ENCODE data around the gene MEGF11. TPM values are rescaled to one million over a fixed set of nuclear protein-coding genes. Genes with fewer than 3 reads are reported as not detected.

The MEGF11 gene
- total RNA-seq, 2 experiments from 2014 or later: not detected

DNA sequence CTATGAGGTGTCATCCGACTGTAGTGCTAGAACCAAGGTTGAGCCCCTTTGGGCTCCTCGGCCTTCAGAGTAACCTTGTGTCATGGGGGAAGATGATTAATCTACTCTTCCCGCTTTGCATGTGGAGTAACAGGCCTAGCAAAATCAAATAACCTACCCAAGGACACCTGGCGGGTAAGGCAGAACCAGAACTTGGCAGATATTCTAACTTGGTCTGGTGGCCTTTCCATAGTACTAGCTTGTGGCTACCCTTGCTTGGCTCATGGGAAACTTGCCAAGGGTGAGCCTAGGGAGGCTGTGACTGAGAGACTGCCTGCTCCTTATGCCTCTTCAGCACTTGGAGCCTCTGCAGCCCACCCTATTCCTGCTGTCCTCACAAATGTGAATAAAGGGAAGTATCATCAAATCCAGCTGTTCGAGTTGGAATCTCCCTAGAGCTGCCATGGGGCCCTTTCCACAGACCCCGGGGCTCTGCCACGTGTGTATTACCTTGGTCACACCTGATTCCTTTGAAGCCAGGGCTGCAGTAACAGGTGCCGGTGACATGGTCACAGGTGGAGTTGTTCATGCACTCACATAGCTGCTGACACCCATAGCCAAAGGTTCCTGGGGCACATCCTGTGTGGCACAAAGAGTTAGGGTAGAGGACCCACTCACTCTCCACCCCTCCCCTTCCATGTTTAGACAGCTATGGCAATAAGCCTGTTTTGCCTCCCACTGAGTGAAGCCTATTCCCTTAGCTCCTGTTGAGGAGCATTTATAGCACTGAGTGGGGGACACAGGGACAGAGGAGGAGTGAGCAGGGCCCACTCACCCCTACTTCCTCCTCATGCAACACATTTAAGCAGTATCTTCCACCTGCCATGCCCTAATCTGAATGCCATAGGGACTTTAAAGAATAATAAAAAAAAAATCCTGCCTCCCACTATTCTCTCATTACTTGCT is 338.3 kb downstream of the MEGF11 start:
- H3K4me3 Mint-ChIP-seq: no peak overlapping the region
- H3K36me3 Mint-ChIP-seq: no peaks in the 10 kb centered on the region
- ATAC-seq (no peak), DNase-seq (no peak)
- CTCF ChIA-PET: no interaction called here
- no peaks in the 10 kb centered on the region for H3K27me3 Mint-ChIP-seq
- no peaks in the 10 kb centered on the region for H3K9me3 Mint-ChIP-seq (ENCODE audit: low read depth)
- no peak overlapping the region for H3K27ac Mint-ChIP-seq
- peaks cover 33% of the 10 kb centered on the region for H3K4me1 Mint-ChIP-seq

DNA sequence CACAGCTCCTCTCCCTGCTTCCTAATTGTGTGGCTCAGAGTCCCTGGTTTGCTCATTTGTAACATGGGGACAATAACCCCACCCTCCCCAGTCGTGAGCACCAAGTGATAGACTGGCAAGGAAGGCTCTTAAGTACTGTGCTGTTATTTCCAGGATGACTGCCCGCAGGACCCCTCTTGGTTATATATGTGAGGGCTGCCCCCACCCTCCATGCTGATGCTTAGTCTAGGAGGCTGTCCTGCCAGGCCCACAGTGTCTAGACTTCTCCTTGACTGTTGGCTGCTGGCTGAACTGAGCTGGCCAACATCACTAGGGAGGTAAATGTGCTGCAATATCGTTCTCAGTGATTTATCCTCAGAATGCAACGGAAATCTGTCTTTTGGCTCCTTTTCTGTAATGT is 339.2 kb downstream of the MEGF11 start:
- CTCF ChIA-PET: no interaction called here
- Mint-ChIP-seq H3K36me3 (no peaks in the 10 kb centered on the region), H3K27ac (no peak overlapping the region), H3K9me3 (ENCODE audit: low read depth) (no peaks in the 10 kb centered on the region), H3K4me3 (no peak overlapping the region), H3K27me3 (no peaks in the 10 kb centered on the region), H3K4me1 (peaks cover 32% of the 10 kb centered on the region)
- DNase-seq (no peak), ATAC-seq (no peak)

DNA sequence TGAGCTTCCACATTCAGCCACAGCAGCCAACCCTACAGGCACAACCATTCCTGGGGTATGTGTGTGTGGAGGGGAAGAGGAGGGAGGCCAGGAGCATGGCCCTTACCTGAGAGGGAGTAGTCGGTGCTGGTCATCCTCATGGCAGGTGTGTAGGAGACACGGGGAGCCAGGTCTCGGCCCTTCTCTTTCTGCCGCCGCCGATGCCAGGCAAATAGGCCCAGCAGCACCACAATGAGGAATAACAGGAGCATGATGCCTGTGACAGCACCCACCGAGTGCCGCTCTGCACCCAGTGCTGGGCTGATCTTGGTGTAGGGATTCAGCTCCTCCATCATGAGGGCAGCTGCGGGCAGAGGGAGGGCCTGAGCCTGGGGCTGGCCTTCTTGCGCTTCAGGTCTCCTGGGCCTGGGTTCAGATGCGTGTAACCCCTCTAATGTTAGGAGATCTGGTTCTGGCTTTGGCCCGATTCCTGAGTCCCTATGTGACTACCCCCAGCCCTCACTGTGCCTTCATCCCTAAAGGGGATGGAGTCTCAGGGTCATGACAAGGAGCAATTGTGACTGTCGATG is 339.8 kb downstream of the MEGF11 start:
- Mint-ChIP-seq H3K27ac (no peak overlapping the region), H3K4me1 (peaks cover 28% of the 10 kb centered on the region), H3K36me3 (no peaks in the 10 kb centered on the region), H3K4me3 (no peak overlapping the region), H3K9me3 (ENCODE audit: low read depth) (no peaks in the 10 kb centered on the region), H3K27me3 (no peaks in the 10 kb centered on the region)
- CTCF ChIA-PET: no interaction called here
- no peak for DNase-seq
- ATAC-seq: no peak

GRCh38 chr15:65912235-65912634 is 341.3 kb downstream of the MEGF11 start:
- Mint-ChIP-seq H3K4me3 (no peak overlapping the region), H3K36me3 (no peaks in the 10 kb centered on the region), H3K27me3 (no peaks in the 10 kb centered on the region), H3K27ac (no peak overlapping the region), H3K4me1 (peaks cover 13% of the 10 kb centered on the region), H3K9me3 (ENCODE audit: low read depth) (no peaks in the 10 kb centered on the region)
- CTCF ChIA-PET: no interaction called here
- DNase-seq: no peak
- no peak for ATAC-seq

DNA sequence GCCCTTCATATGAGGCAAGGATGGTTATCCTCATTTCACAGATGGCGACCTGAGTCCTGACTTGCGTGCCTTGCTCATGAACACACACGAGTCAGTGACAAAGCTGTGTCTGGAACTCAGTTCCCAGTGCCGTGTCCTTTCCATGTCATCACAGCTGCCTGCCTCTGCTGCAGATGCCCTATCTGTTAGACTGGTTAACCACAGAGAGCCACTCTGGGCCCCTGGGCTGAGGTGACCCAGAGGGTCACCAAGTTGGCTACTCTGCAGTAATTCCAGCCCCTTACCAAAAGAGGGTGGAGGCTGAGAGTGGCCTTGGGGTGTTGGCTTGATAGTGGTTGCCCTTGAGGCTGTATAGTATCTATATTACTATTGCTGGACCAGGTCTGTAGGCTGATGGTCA is 343.2 kb downstream of the MEGF11 start:
- DNase-seq: no peak
- Mint-ChIP-seq H3K4me1 (no peaks in the 10 kb centered on the region), H3K36me3 (peaks cover 2% of the 10 kb centered on the region), H3K27me3 (no peaks in the 10 kb centered on the region), H3K9me3 (ENCODE audit: low read depth) (no peaks in the 10 kb centered on the region), H3K4me3 (no peak overlapping the region), H3K27ac (no peak overlapping the region)
- ATAC-seq: no peak
- CTCF ChIA-PET: no interaction called here

GRCh38 chr15:65909831-65910230 is 343.7 kb downstream of the MEGF11 start:
- Mint-ChIP-seq H3K27me3 (no peaks in the 10 kb centered on the region), H3K27ac (no peak overlapping the region), H3K9me3 (ENCODE audit: low read depth) (no peaks in the 10 kb centered on the region), H3K4me3 (no peak overlapping the region), H3K4me1 (no peaks in the 10 kb centered on the region), H3K36me3 (peaks cover 2% of the 10 kb centered on the region)
- DNase-seq: no peak
- ATAC-seq: no peak
- CTCF ChIA-PET: no interaction called here

GRCh38 chr15:65908876-65909275 is 344.7 kb downstream of the MEGF11 start:
- ATAC-seq (no peak), DNase-seq (no peak)
- CTCF ChIA-PET: no interaction called here
- Mint-ChIP-seq H3K27ac (no peak overlapping the region), H3K4me3 (no peak overlapping the region), H3K9me3 (ENCODE audit: low read depth) (no peaks in the 10 kb centered on the region), H3K4me1 (no peaks in the 10 kb centered on the region), H3K27me3 (no peaks in the 10 kb centered on the region), H3K36me3 (peaks cover 4% of the 10 kb centered on the region)

DNA sequence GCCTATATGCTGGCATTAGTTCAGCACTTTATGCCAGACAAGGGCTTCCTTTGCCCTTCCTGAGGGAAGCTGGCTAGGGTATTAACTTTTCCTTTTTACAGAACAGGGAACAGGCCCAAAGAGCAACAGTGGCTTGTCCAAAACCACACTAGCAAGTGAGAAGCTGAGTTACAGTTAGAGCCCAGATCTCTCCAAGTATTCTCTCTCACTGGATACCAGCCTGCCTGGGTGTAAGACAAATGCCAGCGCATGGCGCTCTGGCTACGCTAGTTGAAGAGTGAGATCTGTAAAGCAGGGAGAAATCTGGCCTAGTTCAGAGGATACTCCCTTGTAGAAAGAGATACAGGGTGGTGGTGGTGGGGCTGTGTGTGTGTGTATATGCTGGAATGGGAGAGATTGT is 345.9 kb downstream of the MEGF11 start:
- H3K27me3 Mint-ChIP-seq: no peaks in the 10 kb centered on the region
- H3K27ac Mint-ChIP-seq: no peak overlapping the region
- CTCF ChIA-PET: no interaction called here
- no peaks in the 10 kb centered on the region for H3K9me3 Mint-ChIP-seq (ENCODE audit: low read depth)
- peaks cover 5% of the 10 kb centered on the region for H3K4me1 Mint-ChIP-seq
- no peak overlapping the region for H3K4me3 Mint-ChIP-seq
- H3K36me3 Mint-ChIP-seq: peaks cover 6% of the 10 kb centered on the region
- DNase-seq (no peak), ATAC-seq (no peak)

GRCh38 chr15:65906396-65906795 is 347.2 kb downstream of the MEGF11 start:
- Mint-ChIP-seq H3K4me1 (peaks cover 16% of the 10 kb centered on the region), H3K36me3 (peaks cover 8% of the 10 kb centered on the region), H3K4me3 (no peak overlapping the region), H3K27ac (no peak overlapping the region), H3K27me3 (no peaks in the 10 kb centered on the region), H3K9me3 (ENCODE audit: low read depth) (no peaks in the 10 kb centered on the region)
- CTCF ChIA-PET: no interaction called here
- ATAC-seq (no peak), DNase-seq (no peak)

- ATAC-seq (no peak), DNase-seq (no peak)
- CTCF ChIA-PET: no interaction called here
- Mint-ChIP-seq H3K27ac (no peak overlapping the region), H3K27me3 (no peaks in the 10 kb centered on the region), H3K4me3 (no peak overlapping the region), H3K36me3 (peaks cover 16% of the 10 kb centered on the region), H3K4me1 (peaks cover 16% of the 10 kb centered on the region), H3K9me3 (ENCODE audit: low read depth) (no peaks in the 10 kb centered on the region)
Observed at GRCh38 chr15:65904301-65904700, 349.2 kb downstream of the MEGF11 start.

DNA sequence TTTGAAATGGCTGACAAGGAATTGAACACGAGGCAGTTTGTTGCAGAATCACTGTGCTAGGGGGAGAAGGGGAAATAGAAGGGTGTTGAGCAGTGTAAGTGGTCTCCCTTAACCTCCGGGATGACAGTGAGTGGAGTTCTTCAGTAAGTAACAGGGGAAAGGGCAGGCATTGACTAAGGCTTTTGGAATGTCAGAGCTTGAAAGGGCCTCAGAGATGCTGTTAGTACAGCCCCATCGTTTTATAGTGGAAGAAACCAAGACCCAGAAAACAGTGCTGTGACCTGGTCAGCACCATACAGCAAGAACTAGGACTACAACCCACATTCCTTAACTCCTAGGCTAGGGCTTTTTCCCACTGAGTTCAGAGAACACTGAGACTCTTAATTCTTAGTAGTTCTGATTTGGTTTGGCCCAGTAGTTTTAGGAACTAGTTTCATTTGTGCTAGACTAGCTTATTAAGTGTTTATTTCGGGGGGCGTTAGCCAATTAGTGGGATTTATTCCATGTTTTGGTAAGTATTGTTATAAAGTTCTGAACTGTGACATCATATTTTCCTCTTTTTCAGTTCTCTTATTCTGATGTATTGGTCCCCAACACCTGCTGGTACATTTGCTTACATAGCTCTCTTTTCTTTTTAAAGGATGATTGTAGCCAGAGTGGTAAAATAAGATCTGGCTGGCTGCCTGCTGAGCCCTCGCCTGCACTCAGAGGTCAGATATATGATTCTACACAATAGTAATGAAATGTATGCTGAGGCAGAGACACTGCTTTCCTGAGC is 350.1 kb downstream of the MEGF11 start:
- ATAC-seq (no peak), DNase-seq (no peak)
- Mint-ChIP-seq H3K27me3 (no peaks in the 10 kb centered on the region), H3K36me3 (peaks cover 19% of the 10 kb centered on the region), H3K4me3 (no peak overlapping the region), H3K9me3 (ENCODE audit: low read depth) (no peaks in the 10 kb centered on the region), H3K4me1 (peaks cover 16% of the 10 kb centered on the region), H3K27ac (no peak overlapping the region)
- CTCF ChIA-PET: no interaction called here

- Mint-ChIP-seq H3K4me3 (no peak overlapping the region), H3K4me1 (peaks cover 16% of the 10 kb centered on the region), H3K27me3 (no peaks in the 10 kb centered on the region), H3K36me3 (peaks cover 22% of the 10 kb centered on the region), H3K9me3 (ENCODE audit: low read depth) (no peaks in the 10 kb centered on the region), H3K27ac (no peak overlapping the region)
- DNase-seq (no peak), ATAC-seq (peak; percentile 53)
- CTCF ChIA-PET: interaction anchor here (0.6 to 1.4 kb wide), 2 partner anchors 32 to 86 kb away, joined by 3 to 4 read pairs; partner anchors contain the start of gene RAB11A
Observed at GRCh38 chr15:65902373-65902772, 351.2 kb downstream of the MEGF11 start.

GRCh38 chr15:65901836-65902235 is 351.7 kb downstream of the MEGF11 start:
- Mint-ChIP-seq H3K27ac (no peak overlapping the region), H3K36me3 (peaks cover 20% of the 10 kb centered on the region), H3K9me3 (ENCODE audit: low read depth) (no peaks in the 10 kb centered on the region), H3K4me3 (no peak overlapping the region), H3K4me1 (peaks cover 16% of the 10 kb centered on the region), H3K27me3 (no peaks in the 10 kb centered on the region)
- no peak for DNase-seq
- CTCF ChIA-PET: interaction anchor here (0.6 to 1.4 kb wide), 2 partner anchors 32 to 86 kb away, joined by 3 to 4 read pairs; partner anchors contain the start of gene RAB11A
- no peak for ATAC-seq
